Muscle layer of colon (tissue), 2 donors: ENCODE data around the gene TMEM132E.

Experiments
- H3K27ac ChIP-seq: one replicate; pipeline ENCODE4 v1.7.0; 2013; ENCODE audit warnings: low read depth, mild to moderate bottlenecking, low read length, moderate library complexity
- H3K27me3 ChIP-seq, 2 donors: one replicate each; pipeline ENCODE4 v1.7.0; 2013; ENCODE audit warnings: low read length in 2 of 2, mild to moderate bottlenecking in 2 of 2; ENCODE audit not compliant: insufficient read depth in 2 of 2, control insufficient read depth in 1 of 2
- H3K36me3 ChIP-seq: one replicate; pipeline ENCODE4 v1.7.0; 2013; ENCODE audit warnings: mild to moderate bottlenecking, low read length; ENCODE audit not compliant: insufficient read depth
- H3K4me1 ChIP-seq: one replicate; pipeline ENCODE4 v1.7.0; 2013; ENCODE audit warnings: mild to moderate bottlenecking, low read length; ENCODE audit not compliant: insufficient read depth
- H3K4me3 ChIP-seq, 2 donors: one replicate each; pipeline ENCODE4 v1.7.0; 2013; ENCODE audit warnings: low read length in 2 of 2, low read depth in 1 of 2, mild to moderate bottlenecking in 1 of 2, moderate library complexity in 1 of 2
- H3K9ac ChIP-seq: one replicate; pipeline ENCODE4 v1.7.0; 2013; ENCODE audit warnings: low read length
- H3K9me3 ChIP-seq: one replicate; pipeline ENCODE4 v1.7.0; 2013; ENCODE audit warnings: mild to moderate bottlenecking, low read length
- donor health status: abdominal sarcoma.
- donor health status: Adenocarcinoma of cecum.

The TMEM132E gene

DNA sequence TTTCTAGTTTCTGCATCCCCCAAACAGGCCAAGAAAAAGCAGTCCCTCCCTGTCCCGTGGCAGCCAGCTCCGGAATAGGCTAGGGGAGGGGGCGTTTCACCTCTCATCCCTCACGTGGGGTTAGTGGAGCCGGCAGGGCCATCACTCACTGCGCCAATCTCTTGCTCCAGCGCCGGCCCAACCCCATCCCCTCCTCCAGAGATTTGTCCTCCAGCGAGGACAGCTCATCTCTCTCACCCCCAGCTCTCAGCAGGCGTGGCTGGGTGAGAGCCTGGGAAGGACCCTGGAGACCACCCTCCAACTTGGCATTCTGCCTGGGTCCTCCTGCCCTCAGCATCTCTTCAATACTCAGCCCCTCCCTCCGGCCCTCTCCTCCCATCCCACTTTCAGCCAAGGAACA lies 74.1 kb downstream of the TMEM132E start:
- Histone ChIP-seq H3K9me3 (no peaks in the 10 kb centered on the region), H3K9ac (no peak overlapping the region), H3K27ac (no peak overlapping the region), H3K4me3 (no peak overlapping the region), H3K36me3 (no peaks in the 10 kb centered on the region), H3K27me3 (peaks cover 0 to 4% of the 10 kb centered on the region in 2 donors), H3K4me1 (no peaks in the 10 kb centered on the region)

DNA sequence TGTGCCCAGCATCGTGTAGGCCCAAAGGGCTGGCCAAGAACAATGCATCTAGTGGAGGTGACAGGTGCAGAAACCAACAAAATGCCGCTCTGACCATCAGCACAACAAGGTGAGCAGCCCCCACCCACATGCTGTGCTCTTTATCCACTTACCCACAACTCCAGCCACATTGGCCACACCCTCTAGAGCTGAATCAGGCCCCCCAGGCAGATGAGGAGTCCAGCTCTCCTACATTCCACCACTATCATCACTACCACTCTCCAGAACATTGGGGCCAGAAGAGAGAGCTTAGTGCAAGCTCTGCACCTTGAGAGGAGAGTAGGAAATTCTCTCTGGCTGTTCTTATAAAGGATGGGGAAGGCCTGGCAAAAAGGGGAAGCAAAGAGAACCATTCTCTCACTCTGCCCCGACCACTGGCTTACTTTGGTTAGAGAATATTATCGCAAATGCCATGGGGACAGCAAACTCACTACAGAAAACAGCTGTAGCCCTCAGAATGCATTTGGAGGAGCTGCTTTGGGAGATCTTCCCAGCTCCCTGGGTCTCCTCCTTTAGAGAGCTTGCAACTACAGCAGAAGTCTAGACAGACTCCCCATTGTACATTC lies 75.0 kb downstream of the TMEM132E start:
- no peaks in the 10 kb centered on the region for H3K4me1 ChIP-seq
- H3K27ac ChIP-seq, result no peak overlapping the region
- no peaks in the 10 kb centered on the region for H3K9me3 ChIP-seq
- no peak overlapping the region for H3K9ac ChIP-seq
- no peaks in the 10 kb centered on the region for H3K36me3 ChIP-seq
- peaks cover 0 to 4% of the 10 kb centered on the region in 2 donors for H3K27me3 ChIP-seq
- H3K4me3 ChIP-seq, result no peak overlapping the region

DNA sequence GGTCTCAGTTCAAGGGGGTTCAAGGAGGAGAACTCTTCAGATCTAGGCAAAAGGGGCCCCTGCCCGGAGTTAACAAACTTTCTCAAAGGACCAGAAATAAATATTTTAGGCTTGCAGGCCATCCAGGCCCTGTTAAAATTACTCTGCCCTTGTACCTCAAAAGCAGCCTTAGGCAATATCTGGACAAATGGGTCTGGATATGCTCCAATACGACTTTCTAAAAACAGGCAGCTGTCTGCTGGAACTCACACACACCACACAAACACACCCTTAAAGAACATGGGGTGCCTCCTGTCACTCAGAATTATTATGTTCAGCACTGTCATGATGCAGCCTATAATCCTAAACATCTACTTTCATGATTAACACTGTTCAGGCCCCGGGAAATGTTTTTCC lies 75.5 kb downstream of the TMEM132E start:
- Histone ChIP-seq H3K27ac (no peak overlapping the region), H3K4me1 (no peaks in the 10 kb centered on the region), H3K9ac (no peak overlapping the region), H3K27me3 (peaks cover 0 to 4% of the 10 kb centered on the region in 2 donors), H3K4me3 (no peak overlapping the region), H3K9me3 (no peaks in the 10 kb centered on the region), H3K36me3 (no peaks in the 10 kb centered on the region)

DNA sequence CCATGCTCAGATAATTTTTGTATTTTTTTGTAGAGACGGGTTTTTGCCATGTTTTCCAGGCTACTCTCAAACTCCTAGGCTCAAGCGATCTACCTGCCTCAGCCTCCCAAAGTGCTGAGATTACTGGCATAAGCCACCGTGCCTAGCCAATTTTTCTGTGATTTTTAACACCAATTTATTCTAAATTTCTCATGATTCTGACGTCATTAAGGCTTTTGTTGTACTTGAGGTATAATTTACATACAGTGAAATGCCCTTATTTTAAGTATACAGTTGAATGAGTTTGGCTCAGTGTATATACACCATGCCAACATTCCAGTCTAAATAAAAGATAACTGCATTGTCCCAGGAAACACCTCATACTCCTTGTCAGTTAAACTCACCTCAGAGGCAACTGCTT lies 77.4 kb downstream of the TMEM132E start:
- Histone ChIP-seq H3K36me3 (no peaks in the 10 kb centered on the region), H3K27ac (no peak overlapping the region), H3K27me3 (peaks cover 0 to 4% of the 10 kb centered on the region in 2 donors), H3K4me1 (no peaks in the 10 kb centered on the region), H3K4me3 (no peak overlapping the region), H3K9me3 (no peaks in the 10 kb centered on the region), H3K9ac (no peak overlapping the region)

DNA sequence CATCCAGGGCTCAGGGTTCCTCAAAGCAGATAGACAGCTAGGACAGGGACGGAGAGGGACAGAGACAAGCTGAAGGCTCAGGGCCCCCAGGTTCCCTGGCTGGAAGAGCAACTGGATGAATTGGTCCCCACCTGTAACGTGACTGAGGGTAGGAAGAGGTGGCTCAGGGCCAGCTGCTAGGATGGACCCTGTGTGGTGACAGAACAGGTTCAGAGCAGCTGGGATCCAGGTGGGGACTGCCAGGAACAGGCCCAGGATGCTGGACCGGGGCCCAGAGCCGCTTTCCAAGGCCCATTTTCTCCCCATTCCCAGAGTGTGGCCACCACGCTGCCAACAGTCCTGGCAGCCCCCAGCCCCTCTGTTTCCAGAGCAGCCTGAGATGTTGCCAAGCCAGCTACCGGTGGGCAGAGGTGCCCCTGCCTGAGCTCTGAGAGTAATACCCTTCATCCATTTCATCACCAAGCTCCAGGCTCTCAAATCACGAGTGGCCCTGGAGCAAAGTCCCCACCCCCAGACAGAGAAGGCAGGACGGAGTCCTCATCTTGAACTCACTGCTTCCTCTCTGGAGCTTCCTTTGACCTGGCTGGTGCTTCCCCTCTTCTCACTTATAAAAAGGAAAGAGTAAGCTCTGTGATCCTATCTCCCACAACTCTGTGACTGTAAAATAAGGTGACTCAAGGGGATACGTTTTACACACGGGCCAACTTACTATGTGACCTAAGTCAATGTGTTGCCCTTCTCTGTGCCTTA lies 79.6 kb downstream of the TMEM132E start:
- no peaks in the 10 kb centered on the region for H3K27me3 ChIP-seq
- no peaks in the 10 kb centered on the region for H3K9me3 ChIP-seq
- H3K4me1 ChIP-seq, result no peaks in the 10 kb centered on the region
- H3K9ac ChIP-seq, result no peak overlapping the region
- no peak overlapping the region for H3K4me3 ChIP-seq
- no peaks in the 10 kb centered on the region for H3K36me3 ChIP-seq
- no peak overlapping the region for H3K27ac ChIP-seq

DNA sequence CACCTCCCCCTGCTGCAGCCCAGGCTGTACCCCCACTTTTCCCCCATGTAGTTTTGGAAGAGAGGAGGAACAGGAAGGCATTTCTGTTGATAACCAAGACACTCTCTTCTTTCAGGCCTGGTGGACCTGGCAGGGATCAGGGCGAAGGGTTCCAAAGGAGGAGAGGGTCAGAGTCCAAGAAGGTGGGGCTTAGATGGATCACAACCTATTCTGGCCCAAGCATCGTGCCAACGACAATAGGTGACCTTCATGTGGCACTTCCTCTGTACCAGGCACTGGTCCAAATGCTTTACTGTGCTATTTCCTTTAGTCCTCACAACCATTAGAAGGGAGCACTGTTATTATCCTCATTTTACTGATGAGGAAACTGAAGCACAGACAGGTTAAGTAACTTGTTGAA lies 84.3 kb downstream of the TMEM132E start:
- H3K4me3 ChIP-seq, result no peak overlapping the region
- H3K27ac ChIP-seq, result no peak overlapping the region
- H3K4me1 ChIP-seq, result no peaks in the 10 kb centered on the region
- no peaks in the 10 kb centered on the region for H3K36me3 ChIP-seq
- H3K9ac ChIP-seq, result no peak overlapping the region
- H3K27me3 ChIP-seq, result no peaks in the 10 kb centered on the region
- no peaks in the 10 kb centered on the region for H3K9me3 ChIP-seq

DNA sequence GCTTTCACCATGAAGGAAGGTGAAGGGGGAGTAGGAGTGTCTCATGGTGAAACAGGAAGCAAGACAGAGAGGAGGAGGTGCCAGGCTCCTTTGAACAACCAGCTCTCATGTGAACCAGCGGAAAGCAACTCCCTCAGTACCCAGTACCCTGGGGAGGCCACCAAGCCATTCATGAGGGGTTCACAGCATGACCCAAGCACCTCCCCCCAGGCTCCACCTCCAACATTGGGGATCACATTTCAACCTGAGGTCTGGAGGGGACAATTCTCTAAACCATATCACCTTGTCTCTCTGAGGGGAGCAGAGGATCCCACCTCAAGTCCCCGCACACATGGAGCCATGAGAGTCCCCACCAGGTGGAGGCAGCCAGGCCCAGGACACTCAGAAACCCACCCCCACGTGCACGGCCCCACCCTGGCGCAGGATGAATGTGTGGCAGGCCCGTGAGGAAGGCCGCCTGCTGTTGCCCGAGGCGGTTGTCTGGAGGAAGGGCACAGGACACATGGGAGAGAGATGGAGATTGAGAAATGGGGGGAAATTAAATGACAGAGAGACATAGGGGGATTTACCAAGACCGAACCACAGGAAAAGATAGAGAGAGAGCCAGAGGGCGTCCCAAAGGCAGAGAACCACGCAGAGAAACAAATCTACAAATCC lies 85.9 kb downstream of the TMEM132E start:
- no peak overlapping the region for H3K27ac ChIP-seq
- no peaks in the 10 kb centered on the region for H3K9me3 ChIP-seq
- no peaks in the 10 kb centered on the region for H3K36me3 ChIP-seq
- H3K4me3 ChIP-seq, result no peak overlapping the region
- H3K27me3 ChIP-seq, result no peaks in the 10 kb centered on the region
- H3K4me1 ChIP-seq, result no peaks in the 10 kb centered on the region
- no peak overlapping the region for H3K9ac ChIP-seq

DNA sequence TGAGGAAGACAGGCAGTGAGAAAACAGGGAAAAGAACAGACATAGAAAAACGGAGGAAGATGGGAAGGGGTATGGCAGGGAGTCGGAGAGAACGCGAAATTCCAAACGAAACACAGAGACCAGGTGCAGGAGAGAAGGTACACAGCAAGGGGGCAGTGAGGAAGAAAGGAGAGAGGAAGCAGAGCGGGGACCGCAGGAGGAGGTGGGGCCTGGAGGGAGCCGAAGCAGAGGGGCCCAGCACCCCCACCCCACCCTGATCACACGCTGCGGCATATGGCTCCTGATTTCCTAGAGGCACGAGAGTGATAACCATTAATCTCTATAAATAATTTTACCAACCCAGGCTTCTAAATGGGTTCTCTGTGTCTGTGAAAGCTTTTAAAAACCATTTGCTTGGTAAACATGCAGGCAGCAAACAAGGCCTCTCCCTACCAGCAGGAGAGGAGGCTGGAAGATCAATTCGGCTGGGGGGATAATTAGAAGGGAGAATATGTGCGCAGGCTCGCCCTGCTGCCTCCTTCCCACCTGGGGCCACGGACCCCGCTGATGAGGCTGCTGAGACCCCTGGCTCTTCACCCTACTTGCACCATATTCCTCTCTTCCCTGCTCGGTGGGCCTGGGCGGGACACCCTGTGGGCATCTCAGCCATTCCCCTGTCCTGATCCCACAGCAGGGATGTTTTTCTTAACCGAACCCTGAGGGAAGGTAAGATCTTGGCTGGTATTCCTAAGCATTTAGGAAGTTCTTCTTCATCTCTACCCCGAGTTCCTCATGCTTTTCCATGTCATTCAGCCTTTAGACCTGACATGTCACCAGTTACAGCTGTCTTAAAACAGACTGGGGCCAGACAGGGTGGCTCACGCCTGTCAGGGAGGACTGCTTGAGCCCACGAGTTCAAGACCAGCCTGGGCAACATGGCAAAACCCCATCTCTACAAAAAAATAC lies 86.7 kb downstream of the TMEM132E start:
- Histone ChIP-seq H3K9ac (no peak overlapping the region), H3K27ac (no peak overlapping the region), H3K27me3 (no peaks in the 10 kb centered on the region), H3K4me3 (no peak overlapping the region), H3K4me1 (no peaks in the 10 kb centered on the region), H3K36me3 (no peaks in the 10 kb centered on the region), H3K9me3 (no peaks in the 10 kb centered on the region)

DNA sequence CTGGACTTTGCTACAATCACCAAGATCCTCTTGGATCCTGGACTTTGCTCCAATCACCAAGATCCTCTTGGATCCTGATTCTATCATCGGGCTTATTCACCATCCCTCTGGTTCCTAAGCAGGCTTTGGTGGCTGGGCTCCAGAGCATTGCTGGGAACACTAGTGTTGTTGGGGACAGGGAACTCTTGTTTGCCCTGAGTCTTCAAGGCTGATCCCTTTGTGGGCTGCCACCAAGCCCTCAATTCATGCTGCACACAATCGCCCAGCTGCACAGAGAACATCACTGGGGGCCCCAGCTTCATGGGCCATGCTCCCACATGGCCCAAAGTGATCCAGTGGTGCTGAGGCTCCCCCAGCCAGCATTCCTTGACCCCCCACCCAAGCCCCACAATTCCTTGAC lies 88.3 kb downstream of the TMEM132E start:
- no peaks in the 10 kb centered on the region for H3K27me3 ChIP-seq
- H3K4me3 ChIP-seq, result no peak overlapping the region
- H3K36me3 ChIP-seq, result no peaks in the 10 kb centered on the region
- no peak overlapping the region for H3K9ac ChIP-seq
- H3K4me1 ChIP-seq, result no peaks in the 10 kb centered on the region
- no peak overlapping the region for H3K27ac ChIP-seq
- no peaks in the 10 kb centered on the region for H3K9me3 ChIP-seq

DNA sequence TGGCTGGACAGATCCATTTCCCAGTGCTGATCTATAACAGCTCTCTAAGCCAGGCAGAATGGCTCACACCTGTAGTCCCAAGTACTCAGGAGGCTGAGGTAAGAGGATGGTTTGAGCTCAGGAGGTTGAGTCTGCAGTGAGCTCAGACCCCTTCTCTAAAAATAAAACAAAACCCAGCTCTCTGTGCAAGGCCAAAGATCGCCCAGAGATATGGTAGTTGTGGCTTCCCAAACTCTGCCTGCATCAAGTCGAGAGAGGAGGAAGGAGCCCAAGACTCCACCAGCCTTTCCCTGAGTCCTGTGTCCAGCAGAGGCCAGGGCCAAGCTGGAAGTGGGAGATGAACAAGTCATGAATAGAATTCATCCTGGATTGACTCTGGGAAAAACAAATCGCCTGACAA lies 88.8 kb downstream of the TMEM132E start:
- no peaks in the 10 kb centered on the region for H3K4me1 ChIP-seq
- no peak overlapping the region for H3K4me3 ChIP-seq
- no peak overlapping the region for H3K27ac ChIP-seq
- no peak overlapping the region for H3K9ac ChIP-seq
- no peaks in the 10 kb centered on the region for H3K36me3 ChIP-seq
- H3K9me3 ChIP-seq, result no peaks in the 10 kb centered on the region
- no peaks in the 10 kb centered on the region for H3K27me3 ChIP-seq

DNA sequence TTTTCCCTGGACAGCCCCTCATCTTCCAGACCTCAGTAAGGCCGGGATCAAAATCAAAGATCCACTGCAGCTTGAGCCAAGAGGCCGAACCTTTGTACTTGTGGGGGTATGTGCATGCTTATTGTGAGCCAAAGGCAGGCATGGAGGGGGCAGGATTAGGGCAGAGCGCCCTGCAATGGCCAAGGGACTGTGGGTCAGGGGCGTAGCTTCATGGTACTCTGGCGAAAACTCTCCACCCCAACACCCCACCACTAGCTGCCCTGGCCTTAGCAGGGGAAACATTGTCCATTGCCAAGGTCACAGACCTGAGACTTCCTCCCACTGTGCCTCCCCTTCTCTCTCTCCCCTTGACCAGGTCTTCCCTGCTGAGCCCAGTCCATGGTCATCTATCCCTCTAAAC lies 90.1 kb downstream of the TMEM132E start:
- H3K4me1 ChIP-seq, result no peaks in the 10 kb centered on the region
- no peaks in the 10 kb centered on the region for H3K9me3 ChIP-seq
- H3K27ac ChIP-seq, result no peak overlapping the region
- no peaks in the 10 kb centered on the region for H3K27me3 ChIP-seq
- H3K9ac ChIP-seq, result no peak overlapping the region
- H3K4me3 ChIP-seq, result no peak overlapping the region
- no peaks in the 10 kb centered on the region for H3K36me3 ChIP-seq
